Stimulated activated CD4-positive, alpha-beta T cell treated with anti-CD3 and anti-CD28 coated beads, Interleukin-1b, Interleukin-23, amount 100 ng/mL, for 48 hours (primary cell): ENCODE results near the gene PAX1.

Experiments used
- DNase-seq: peaks from one replicate; pipeline ENCODE4 v3.0.0-alpha.2; 2020

Gene PAX1

DNA sequence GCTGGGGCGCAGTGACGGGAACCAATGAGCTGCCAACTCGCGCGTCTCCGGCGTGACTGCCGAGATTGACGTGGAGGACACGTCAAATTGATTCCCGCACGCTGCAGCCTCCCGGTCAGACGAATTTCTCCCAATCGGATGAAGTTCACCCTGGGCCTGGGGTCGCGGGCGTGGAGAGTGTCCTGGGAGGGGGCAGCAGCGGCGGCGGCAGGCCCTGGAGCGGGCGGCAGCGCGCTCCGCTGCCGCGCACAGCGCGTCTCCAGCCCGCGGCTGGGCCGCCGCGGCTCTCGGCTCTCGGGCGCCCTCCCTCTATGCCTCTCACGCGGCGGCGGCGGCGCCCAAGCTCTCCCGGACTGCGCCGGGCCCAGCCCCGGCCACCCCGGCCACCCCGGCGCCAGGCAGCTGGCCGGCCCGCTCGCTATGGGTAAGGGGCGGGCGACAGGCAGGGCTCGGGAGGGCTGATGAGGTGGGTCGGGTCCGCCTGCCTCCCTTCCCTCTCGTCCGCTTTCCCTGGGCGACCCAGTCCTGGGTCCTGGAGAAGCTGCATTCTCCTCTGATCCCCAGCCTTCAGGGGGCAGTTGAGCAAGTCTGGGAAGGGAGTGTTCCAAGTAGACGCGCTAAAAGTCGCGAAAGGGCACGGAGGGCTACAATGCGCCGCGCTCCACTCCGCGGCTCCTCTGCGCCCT, at the start of gene PAX1:
Gene PAX1, plus strand, starts transcription at position 90 of the 686 bp plus-strand sequence. Its CDS starts 49 bp downstream, at position 139.
- DNase-seq = no peak

DNA sequence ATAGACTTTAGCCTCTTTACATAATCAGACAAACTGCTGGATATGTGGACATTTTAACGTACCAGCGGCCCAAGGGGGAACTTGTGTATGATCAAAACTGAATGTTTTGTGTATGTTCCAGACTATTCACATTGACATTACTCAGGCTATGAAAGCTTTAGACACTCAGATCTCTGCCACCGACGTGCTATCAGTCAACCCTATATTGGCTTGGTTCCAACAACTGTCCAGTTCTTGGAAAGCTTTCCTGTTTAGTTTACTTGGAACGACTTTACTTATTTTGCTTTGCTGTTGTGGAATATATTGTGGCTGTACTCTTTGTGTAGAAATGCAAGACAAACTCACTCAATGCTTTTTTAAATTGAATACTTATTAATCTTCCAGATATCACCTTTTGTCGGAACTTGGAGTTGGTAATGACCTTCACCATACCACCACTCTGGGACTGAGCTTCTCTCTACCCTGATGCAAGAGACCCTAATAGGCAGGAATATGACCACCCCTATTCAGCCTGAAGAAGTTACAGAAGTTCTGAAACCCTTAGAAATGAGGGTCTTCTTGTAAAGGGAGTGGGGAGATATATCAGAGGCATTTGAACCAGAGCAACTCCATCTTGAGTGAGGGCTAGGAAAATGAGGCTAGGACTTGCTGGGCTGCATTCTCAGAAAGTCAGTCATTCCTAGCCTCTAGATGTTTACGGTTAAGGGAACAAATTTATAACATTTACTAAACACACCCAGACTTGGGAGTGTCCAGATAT, 49.0 kb upstream of the PAX1 start:
- DNase-seq = no peak

DNA sequence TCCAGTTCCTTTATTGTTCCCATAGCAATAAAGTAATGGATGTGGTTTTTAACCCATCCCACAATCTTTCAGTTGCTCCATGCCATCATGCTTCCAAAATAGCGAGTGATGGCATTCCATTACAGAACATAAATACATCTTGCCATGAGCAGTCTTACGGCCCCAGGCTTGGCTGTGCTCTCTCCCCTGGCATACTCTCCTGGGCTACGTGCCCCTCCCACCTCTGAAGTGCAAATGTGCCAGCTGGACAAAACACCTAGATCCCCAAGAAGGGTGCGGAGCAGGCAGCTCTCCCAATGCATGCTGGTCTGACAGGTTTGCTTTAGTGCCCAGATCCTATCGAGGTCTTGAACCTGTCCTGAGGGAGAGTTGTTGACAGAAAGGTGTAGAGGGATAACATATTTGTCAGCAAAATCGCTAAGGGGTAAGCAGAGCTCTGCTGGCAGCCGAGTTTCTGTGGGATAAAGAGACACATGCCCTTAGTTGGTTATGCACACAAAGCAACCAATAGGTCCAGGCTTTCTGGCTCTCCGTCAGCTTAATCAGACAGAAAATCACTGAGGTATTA, 43.9 kb upstream of the PAX1 start:
- DNase-seq = no peak

DNA sequence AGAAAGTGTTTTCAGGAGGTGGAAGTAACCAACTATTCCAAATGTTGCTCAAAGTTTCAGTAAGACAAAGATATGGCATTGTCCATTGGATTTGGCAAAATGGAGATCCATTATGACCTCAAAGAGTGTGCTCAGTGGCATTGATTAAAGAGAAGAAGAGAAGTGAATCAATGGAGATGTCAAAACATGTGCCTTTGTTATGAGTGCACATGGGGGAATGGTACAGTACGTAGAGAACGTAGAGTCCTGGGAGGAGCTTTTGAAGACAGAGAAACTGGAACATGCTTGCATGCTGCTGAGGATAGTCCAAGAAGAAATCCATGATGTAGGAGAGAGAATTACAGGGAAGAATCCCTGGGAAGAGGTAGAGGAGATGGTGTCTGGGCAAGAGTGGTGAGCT, 42.0 kb upstream of the PAX1 start:
- DNase-seq = no peak

DNA sequence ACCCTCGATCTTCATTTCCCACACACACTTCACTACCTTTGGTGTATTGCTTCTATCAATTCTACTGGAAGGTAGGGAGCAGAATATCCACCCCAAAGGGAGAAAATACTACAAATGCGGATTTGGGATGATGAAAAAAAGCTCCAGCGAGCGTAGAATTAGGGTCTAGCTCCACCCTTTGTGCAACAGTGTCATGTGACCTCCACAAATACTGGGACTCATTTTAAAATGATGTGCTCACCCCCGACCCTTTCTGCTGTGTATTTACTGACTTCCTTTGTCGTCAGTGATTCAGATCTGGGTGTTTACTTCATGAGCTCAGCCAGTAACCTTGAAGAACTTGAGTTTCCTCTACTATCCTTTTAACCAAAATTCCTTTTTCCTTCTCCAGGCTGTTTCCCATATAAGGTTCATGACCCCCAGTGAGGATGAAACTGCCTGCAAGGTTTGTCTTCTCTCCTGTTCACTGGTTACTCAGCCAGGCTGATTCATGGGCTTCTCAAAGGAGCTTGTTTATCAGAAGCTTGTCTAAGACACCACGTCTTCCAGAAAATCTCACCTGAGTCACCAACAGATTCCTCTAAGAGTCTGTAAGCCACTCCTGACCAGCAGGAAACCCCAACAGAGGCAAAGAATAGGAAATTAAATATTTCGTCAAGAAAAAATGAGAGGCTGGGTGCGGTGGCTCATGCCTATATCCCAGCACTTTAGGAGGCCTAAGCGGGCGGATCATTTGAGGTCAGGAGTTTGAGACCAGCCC, 39.6 kb upstream of the PAX1 start:
- DNase-seq = no peak

DNA sequence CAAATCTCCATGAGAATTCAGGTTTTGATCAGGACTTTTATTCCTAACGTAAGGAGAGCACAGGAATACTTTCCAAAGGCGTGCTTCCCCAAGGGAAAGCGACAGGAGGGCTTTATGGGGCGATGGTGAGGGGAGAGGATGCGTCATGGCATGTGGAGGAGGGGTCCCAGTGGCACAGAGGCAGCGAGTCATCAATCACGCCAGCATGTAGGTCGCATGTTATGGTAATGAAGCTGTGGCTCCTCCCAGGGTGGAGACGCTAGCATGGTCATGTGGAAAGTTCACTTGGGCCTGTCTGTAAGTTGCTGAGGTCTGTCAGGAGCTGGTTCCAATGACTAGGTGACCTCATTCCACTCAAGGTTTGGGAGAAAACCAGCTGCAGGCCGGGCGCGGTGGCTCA, 35.3 kb upstream of the PAX1 start:
- no peak for DNase-seq

DNA sequence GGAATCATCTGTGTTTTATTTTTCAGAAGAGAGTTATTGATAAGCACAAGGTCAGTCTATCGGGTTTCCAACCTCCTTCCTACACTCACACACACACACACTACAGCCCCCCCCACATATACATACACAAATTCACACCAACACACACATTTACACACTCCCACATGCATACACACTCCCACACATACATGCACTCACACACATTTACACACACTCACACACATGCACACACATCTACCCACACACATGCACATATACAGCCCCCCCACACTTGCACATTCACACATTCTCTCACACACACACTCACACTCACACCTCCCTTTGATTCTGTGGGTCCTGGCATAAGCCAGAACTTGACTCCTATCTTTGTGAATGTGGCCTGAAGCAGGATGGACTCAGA, 34.5 kb upstream of the PAX1 start:
- DNase-seq = no peak

DNA sequence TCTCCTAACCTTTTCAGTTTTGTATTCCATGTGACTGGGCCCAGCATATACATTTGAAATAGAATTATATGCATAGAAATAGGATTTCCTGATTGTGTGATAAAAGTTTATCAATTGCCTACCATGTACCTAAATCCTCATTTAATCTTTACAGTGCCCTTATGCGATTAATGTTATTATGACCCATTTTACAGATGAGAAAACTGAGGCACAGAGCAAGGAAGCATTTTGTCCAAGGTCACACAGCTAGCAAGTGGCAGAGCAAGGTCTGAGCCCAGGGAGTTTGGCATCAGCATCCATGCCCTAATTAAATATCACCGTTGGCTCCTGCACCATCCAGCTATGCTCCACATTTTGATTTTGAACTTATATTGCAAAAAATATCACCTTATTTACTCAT, 28.2 kb upstream of the PAX1 start:
- no peak for DNase-seq

DNA sequence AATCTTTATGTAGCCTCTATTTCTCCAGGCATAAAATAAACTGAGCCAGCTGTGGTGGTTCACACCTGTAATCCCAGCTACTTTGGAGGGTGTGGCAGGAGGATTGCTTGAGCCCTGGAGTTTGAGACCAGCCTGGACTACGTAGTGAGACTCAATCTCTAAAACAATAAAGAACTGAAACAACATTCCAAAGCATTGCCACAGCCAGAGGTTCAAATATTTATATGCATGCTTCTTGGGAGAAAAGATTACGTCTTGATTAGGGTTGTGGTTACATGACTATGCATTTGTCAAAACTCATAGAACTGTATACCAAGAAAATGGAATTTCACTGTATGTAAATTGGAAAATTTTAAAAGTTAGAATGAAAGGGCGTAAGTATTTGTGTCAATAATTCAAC, 27.7 kb upstream of the PAX1 start:
- DNase-seq = no peak

DNA sequence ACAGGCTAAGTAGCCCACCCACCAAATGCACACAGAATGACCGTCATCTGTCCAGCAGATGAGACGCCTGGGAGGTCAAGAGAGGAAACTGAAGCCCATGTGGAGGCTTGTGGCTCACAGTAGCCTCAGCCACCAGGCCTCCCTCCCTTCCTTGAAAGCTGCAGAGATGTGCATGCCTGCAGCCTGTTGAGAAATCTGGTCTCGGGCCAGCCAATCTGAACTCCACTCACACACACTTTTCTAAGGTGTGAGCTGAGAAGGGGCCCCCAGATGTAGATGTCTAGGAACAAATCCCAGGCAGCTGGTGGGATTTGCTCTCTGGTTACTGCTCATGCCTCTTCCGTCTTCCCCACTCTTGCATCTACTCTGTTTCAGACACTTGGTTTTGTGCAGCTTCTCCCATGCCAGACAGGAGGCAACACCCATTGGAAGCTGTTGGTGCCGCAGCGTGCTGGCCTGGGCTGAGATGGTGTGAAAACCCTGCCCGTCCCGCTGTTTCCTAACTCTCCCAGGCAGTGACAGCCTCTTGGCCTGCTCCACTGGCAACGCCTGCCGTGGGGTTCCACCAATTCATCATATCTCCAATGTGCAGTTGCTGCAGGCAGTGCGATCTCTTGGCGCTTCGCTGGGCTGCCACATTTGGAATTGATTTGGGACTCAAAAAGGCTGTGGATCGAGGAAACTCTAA, 24.1 kb upstream of the PAX1 start:
- DNase-seq = no peak

DNA sequence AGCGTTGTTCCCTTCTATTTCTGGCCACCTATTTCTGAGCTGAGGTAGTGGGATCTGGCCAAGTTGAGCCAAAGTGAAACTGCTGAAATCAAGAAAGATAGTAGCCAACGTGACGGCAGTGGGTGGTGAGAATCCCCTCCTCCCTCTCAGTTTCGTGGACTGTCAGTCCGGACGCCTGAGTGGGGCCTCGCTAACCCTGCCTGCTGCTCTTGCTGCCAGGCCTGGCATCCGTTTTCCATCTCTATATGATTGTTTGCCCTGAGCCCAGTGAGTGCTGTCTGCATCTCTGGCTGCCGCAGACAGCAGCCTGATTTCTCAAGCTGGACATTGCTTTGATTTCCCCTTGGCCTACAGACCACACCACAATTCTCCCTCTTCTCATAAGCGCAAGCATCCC, 23.5 kb upstream of the PAX1 start:
- DNase-seq = no peak

DNA sequence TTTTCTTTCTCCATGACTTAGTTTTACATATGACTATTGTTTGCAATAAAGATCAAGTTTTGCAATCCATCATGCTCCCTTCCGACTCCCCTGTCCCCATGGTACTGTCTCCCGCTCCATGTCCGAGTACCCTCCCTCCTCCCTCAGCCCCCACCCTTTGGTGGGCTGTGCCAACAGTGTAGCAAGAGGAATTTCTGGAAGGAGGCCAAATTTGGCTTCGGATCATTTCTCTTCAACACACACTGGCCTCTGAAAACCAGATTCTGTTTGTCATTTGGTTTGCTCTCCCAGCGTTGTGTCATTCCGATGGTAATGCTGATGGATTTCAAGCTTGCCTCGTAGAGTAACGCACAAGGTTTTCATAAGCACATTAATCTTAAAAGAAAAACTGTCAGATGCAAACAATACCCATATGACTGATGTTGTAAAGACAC, 22.9 kb upstream of the PAX1 start:
- no peak for DNase-seq

DNA sequence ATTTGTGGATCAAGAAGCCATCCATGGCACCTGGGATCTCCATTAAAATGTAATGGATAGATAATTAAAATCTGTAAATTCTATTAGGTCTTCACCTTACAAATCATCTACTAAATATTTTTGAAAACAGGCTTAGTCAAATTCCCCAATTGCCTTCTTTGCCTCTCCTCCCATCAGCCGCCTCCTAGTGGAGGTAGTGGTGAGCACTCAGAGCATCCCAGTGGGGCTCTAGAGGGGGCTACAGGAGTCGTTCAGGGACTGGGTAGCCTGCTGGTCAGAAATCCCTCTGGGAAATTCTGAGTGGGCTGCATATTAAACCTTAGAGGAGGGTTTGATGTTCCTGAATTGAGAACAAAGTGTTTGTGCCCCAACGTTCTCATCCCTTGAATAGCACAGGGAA, 20.8 kb upstream of the PAX1 start:
- no peak for DNase-seq

DNA sequence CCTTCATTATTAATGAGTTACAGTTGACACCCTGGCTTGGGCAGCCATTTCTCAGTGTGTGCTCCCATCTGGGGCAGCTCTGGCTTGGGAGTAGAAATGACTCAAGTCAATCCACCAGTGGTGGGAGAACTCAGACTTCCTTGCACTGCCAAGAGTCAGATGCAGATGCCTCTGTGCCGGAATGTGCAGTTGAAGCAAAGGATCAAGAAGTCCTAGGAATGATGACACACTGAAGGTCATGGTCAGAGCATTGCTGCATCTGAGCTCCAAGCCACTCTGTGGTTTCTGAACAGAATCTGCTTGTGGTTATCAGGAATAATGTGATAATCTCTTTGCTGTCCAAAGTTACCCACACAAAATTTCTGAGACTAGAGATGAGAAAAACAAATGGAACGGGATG, 19.5 kb upstream of the PAX1 start:
- no peak for DNase-seq

DNA sequence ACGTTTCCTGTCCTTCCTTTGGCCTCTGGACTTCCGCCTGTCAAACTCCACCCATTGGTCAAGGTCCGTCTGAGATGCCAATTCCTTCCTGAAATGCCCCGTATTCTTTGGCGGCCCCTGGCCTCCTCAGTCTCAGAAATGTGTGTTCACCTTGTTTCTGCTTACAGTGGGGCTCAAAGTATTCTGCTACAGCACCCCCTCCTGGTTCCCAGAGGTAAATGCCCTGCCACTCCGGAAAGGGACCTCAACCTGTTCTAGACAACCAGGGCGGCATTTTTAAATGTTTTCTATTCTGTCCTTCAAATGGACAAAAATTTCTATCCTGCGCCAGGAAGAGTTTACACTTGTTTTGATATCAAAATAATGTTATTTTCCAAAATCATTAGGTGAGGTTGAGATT, 12.1 kb upstream of the PAX1 start:
- no peak for DNase-seq

DNA sequence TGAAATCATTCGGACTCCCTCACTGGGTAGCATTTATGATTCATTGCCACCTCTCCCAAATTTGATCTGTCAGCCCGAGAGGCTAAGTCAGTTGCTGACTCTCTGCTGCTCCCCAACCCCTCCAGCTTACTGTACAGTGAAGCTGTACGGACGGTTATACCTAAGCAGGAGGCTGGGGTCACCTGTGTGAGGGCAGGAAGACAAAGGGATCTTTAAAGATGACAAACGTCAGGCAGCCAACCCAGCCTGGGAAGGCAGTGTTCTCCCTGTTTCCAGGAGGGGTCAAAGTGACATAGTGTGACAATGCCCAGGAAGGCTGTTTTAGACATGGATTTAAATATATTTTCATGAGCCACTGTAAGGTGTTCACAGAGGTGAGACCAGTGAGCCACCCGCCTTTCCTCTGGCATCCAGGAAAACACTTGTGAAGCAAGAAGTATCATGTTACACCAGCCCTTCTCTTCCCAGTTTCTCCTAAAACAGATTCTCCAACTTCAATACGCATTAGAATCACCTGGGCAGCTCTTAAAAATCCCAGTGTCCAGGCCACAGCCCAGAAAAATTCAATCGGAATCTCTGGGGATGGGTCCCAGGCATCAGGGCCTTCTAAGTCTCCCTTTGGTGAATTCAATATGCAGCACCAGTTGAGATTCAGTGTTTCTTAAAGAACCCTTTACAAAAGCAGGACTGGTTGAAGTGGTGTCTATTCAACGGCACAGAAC, 6.8 kb upstream of the PAX1 start:
- no peak for DNase-seq

DNA sequence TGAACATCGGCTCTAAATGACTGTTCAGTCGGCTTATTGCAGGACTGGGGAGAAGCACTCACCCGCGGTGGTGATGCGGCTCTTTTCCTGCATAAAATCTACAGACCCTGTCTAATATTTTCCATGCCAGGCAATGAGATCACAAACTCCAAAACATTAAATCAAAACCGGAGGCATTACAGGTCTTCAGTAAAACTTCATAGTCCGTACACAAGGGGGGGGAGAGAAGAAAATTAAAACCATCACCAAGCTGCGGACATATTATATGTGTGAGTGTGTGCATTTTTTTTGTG, 6.3 kb upstream of the PAX1 start:
- no peak for DNase-seq

DNA sequence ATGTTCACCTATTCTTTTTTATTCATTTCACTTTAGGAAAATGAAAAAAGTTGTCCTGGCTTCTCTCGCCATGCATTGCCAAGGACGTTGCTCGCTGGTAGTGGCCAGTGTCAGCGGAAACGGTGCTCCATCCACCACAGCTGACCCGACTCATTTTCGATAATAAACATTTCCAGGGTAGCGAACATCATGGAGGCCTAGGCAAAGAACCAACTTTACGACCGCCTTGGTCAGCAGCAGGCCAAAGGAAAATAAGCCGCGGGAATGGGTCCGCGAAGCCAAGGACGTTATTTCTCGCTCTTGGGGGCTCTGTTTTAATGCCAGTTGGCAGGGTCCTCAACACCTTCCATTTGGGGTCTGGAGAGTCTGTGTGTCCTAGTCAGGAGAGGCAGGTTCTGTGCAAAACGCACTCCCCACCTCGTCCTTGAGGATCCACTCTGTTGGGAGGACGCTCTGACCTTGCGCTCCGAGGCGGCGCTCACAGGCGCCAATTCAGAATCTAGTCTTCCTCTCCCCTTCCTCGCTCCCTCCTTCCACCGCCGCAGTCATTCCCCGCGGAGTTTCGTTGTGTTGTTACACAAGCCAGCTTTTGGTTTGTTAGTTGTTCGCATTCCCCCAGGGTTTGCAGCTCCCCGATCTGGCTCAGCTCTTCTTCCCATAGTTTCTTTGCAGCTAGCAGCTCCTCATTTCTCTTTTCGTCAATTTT, 4.1 kb upstream of the PAX1 start:
- DNase-seq = no peak

DNA sequence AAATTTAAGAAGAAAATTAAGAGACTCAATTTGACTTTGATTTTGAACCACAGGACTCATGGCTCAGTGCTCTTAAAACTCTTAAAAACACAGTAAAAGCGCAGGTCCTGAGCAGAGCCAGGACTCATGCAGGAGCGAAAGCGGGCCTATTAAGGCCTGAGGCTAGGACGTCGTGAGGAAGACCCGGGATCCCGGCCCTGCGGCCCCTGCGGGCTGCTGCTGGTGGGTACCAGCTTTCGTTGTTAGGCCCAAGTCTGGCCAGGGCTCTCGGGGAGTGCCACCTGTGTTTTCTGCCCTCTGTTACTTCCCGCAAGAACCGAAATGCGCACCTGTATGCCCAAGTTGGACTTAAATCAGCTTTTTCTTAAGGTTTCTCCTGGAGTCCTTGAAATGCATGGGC, 3.4 kb upstream of the PAX1 start:
- no peak for DNase-seq

DNA sequence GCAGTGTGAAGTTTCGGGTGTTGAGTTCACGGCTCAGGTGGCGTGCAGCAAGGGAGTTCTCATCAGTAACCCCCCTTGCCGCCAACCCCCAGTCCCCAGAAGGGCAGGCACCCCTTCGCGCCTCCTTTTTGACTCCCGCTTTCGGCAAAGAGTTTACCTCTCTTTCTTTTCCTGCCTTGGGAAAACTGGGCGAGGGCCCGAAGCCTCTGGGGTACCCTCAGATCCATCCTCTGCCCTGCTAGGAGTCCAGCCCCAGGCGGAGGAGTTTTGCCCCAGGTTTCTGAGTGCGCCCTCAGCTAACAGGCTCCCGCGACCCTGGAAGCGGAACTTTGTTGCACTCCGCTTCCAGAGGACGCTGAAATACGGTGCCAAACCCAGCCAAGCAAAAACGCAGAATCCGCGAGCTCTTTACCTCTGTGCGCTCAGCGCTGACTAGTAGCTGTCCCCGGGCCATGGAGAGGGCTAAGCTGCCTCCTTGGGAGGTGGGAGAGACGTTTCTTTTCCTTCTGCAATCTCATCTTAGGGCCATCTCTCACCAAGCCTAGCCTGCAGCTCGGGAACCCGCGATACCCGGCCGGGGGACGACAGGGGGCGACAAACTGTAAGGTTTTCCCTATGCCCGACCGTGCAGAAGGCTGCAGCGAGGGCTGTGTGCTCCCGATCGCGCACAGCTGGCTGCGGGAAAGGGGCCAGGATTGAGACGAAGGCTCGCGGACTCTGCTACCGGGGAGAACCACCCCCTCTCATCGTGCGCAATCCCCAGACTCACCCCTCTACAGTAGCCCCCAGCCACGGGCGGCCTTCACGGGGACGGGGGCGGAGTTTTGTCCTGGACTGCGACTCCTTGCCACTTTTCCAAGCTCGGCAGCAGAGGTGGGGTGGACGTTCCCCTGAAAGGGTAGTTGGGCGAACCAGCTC, 2.7 kb upstream of the PAX1 start:
- DNase-seq = peak; percentile 54
